ENCODE measurements around the gene GTF2H2C.
"Not testable (repeated sequence)": the region's sequence is repeated elsewhere in the genome, so short reads cannot be mapped to it uniquely, and the experiment has no call there.

DNA sequence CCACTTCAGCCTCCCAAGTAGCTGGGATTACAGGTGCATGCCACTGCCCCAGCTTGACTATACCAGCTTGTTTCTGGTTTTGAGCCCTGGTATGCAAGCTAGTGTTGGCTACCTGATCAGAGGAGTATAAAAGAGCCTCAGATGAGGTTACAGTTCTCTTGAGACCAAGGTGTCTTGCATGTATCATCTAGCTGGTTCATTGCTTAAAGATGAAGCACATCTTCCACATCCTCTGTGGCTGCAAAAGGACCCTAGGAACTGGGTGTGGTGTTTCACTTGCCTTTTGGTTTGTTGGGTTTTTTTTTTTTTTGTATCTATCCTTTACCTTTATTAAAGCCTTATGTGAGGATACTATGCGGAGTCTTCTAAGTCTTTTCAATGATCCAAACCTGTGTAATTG is 47.8 kb downstream of the GTF2H2C start:
- TF ChIP-seq, protein P1, sequence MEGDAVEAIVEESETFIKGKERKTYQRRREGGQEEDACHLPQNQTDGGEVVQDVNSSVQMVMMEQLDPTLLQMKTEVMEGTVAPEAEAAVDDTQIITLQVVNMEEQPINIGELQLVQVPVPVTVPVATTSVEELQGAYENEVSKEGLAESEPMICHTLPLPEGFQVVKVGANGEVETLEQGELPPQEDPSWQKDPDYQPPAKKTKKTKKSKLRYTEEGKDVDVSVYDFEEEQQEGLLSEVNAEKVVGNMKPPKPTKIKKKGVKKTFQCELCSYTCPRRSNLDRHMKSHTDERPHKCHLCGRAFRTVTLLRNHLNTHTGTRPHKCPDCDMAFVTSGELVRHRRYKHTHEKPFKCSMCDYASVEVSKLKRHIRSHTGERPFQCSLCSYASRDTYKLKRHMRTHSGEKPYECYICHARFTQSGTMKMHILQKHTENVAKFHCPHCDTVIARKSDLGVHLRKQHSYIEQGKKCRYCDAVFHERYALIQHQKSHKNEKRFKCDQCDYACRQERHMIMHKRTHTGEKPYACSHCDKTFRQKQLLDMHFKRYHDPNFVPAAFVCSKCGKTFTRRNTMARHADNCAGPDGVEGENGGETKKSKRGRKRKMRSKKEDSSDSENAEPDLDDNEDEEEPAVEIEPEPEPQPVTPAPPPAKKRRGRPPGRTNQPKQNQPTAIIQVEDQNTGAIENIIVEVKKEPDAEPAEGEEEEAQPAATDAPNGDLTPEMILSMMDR (IDR thresholded peaks at IDR 0.05; ENCODE audit: poor library complexity, severe bottlenecking): not testable (repeated sequence)
- not testable (repeated sequence) for TF ChIP-seq EZH2 (IDR thresholded peaks at IDR 0.05; ENCODE audit: borderline replicate concordance, insufficient read depth, low read length, poor library complexity, severe bottlenecking); RAD21 (conservative IDR thresholded peaks at IDR 0.05); POLR2AphosphoS5 (IDR thresholded peaks at IDR 0.05); EP300 (conservative IDR thresholded peaks at IDR 0.05; ENCODE audit: poor library complexity, severe bottlenecking); SMC3 (conservative IDR thresholded peaks at IDR 0.05; ENCODE audit: poor library complexity)

Measured in neural cell (in vitro differentiated cells).